Kidney capillary endothelial cell (primary cell): Measurements from ENCODE around the gene SLC7A14.
A peak's percentile ranks its signal among the peaks of the same experiment; 100 is the strongest.

Experiments
- DNase-seq: peaks from one replicate; pipeline ENCODE4 v3.0.0-alpha.2; 2018; ENCODE audit warnings: low spot score

SLC7A14 gene

GRCh38 chr3:170426240-170426797 is 159.6 kb downstream of the SLC7A14 start:
- DNase-seq: no peak

- no peak for DNase-seq
These were observed 160.2 kb downstream of the SLC7A14 start for GRCh38 chr3:170425491-170426239.

GRCh38 chr3:170424879-170425278 is 161.0 kb downstream of the SLC7A14 start:
- no peak for DNase-seq

- no peak for DNase-seq
These were observed 162.8 kb downstream of the SLC7A14 start for GRCh38 chr3:170423001-170423615.

- no peak for DNase-seq
These were observed 164.1 kb downstream of the SLC7A14 start for GRCh38 chr3:170421758-170422157.

GRCh38 chr3:170421111-170421641 is 164.7 kb downstream of the SLC7A14 start:
- DNase-seq: no peak

GRCh38 chr3:170420307-170420821 is 165.5 kb downstream of the SLC7A14 start:
- DNase-seq: no peak

GRCh38 chr3:170419557-170420087 is 166.3 kb downstream of the SLC7A14 start:
- no peak for DNase-seq

- DNase-seq: no peak
These were observed 167.2 kb downstream of the SLC7A14 start, which contains the start of gene CLDN11 for GRCh38 chr3:170418422-170419398. CLDN11 (plus strand) TSS chr3:170418868; CDS start chr3:170419067, 199 bp downstream.

GRCh38 chr3:170417090-170417489 is 168.8 kb downstream of the SLC7A14 start:
- DNase-seq: no peak

GRCh38 chr3:170414202-170414663 is 171.6 kb downstream of the SLC7A14 start:
- DNase-seq: peak; percentile 62

GRCh38 chr3:170413291-170413690 is 172.6 kb downstream of the SLC7A14 start:
- no peak for DNase-seq

- DNase-seq: no peak
These were observed 175.3 kb downstream of the SLC7A14 start for GRCh38 chr3:170410428-170411029.
